HEK293 (cell line): ENCODE measurements around the gene CDH2.

Experiments used
- CTCF ChIA-PET: fragments of 350-600 bp; formaldehyde crosslinking; extraction: SDS; loops from one replicate; lab custom pipeline; 2021; ENCODE audit warnings: antibody characterized with exemption; lab: Yijun Ruan, JAX
- POLR2A ChIA-PET: fragments of 300-600 bp; formaldehyde crosslinking; extraction: SDS; loops from one replicate; lab custom pipeline; 2020; ENCODE audit warnings: antibody characterized with exemption, inconsistent platforms; lab: Yijun Ruan, JAX
- H3K27ac ChIP-seq: fragments of 200-500 bp; sonication (Bioruptor generic); 2 replicates; pipeline ENCODE4 v1.5.1; 2014; ENCODE audit warnings: low read depth, low read length, control low read depth, inconsistent platforms; ENCODE audit errors: extremely low read depth
- H3K36me3 ChIP-seq, 2 experiments: fragments of 200-500 bp in 1 of 2; sonication (Bioruptor generic) in 1 of 2; 1 replicate in 1 of 2; 2 replicates in 1 of 2; pipeline ENCODE4 v1.5.1; 2014 to 2017; ENCODE audit warnings: inconsistent platforms in 2 of 2, low read length in 2 of 2; ENCODE audit not compliant: control insufficient read depth in 2 of 2, insufficient read depth in 1 of 2
- H3K4me1 ChIP-seq: fragments of 200-500 bp; sonication (Bioruptor generic); 2 replicates; pipeline ENCODE4 v1.5.1; 2014; ENCODE audit warnings: mild to moderate bottlenecking, low read length, inconsistent platforms; ENCODE audit not compliant: control insufficient read depth, insufficient read depth
- H3K4me3 ChIP-seq: 2 replicates; pipeline ENCODE4 v1.5.1; 2011; ENCODE audit warnings: low read depth, mild to moderate bottlenecking, control low read depth, low read length, moderate library complexity
- H3K9me3 ChIP-seq: fragments of 200-500 bp; sonication (Bioruptor generic); 2 replicates; pipeline ENCODE4 v1.5.1; 2014; ENCODE audit warnings: low read depth, low read length, inconsistent platforms; ENCODE audit not compliant: control insufficient read depth, insufficient read depth
- BCL11A ChIP-seq: fragments of 450-650 bp; formaldehyde crosslinking; IDR thresholded peaks from 2 replicates; pipeline ENCODE4 v1.5.1; 2016; ENCODE audit warnings: low read depth, missing biosample characterization, missing genetic modification characterization
- KLF9 ChIP-seq: fragments of 450-650 bp; formaldehyde crosslinking; IDR thresholded peaks from 2 replicates; pipeline ENCODE4 v1.5.1; 2016; ENCODE audit warnings: missing biosample characterization, missing genetic modification characterization, low read depth
- MZF1 ChIP-seq: fragments of 450-650 bp; formaldehyde crosslinking; IDR thresholded peaks from 2 replicates; pipeline ENCODE4 v1.5.1; 2017; ENCODE audit warnings: missing biosample characterization, missing genetic modification characterization, borderline replicate concordance
- PRDM10 ChIP-seq: fragments of 450-650 bp; formaldehyde crosslinking; IDR thresholded peaks from 2 replicates; pipeline ENCODE4 v1.5.1; 2016; ENCODE audit warnings: missing biosample characterization, missing genetic modification characterization
- YY1 ChIP-seq: fragments of 450-650 bp; formaldehyde crosslinking; IDR thresholded peaks from 2 replicates; pipeline ENCODE4 v1.5.1; 2018; ENCODE audit warnings: missing biosample characterization, missing genetic modification characterization
- ZBTB21 ChIP-seq: fragments of 450-650 bp; formaldehyde crosslinking; IDR thresholded peaks from 2 replicates; pipeline ENCODE4 v1.5.1; 2017; ENCODE audit warnings: missing biosample characterization, missing genetic modification characterization
- ZNF146 ChIP-seq: fragments of 450-650 bp; formaldehyde crosslinking; IDR thresholded peaks from 2 replicates; pipeline ENCODE4 v1.5.1; 2016; ENCODE audit warnings: missing biosample characterization, missing genetic modification characterization
- ZNF214 ChIP-seq: fragments of 450-650 bp; formaldehyde crosslinking; IDR thresholded peaks from 2 replicates; pipeline ENCODE4 v1.5.1; 2017; ENCODE audit warnings: missing biosample characterization, mild to moderate bottlenecking, missing genetic modification characterization, borderline replicate concordance
- ZNF223 ChIP-seq: fragments of 450-650 bp; formaldehyde crosslinking; IDR thresholded peaks from 2 replicates; pipeline ENCODE4 v1.5.1; 2016; ENCODE audit warnings: missing biosample characterization, missing genetic modification characterization
- ZNF335 ChIP-seq: fragments of 450-650 bp; formaldehyde crosslinking; conservative IDR thresholded peaks from 2 replicates; pipeline ENCODE4 v1.5.1; 2016; ENCODE audit warnings: missing biosample characterization, missing genetic modification characterization
- ZNF394 ChIP-seq: fragments of 450-650 bp; formaldehyde crosslinking; IDR thresholded peaks from 2 replicates; pipeline ENCODE4 v1.5.1; 2016; ENCODE audit warnings: missing biosample characterization, missing genetic modification characterization, mild to moderate bottlenecking, moderate library complexity, borderline replicate concordance
- ZNF398 ChIP-seq: fragments of 450-650 bp; formaldehyde crosslinking; IDR thresholded peaks from 2 replicates; pipeline ENCODE4 v1.5.1; 2017; ENCODE audit warnings: missing biosample characterization, missing genetic modification characterization
- ZNF449 ChIP-seq: fragments of 450-650 bp; formaldehyde crosslinking; IDR thresholded peaks from 2 replicates; pipeline ENCODE4 v1.5.1; 2017; ENCODE audit warnings: missing biosample characterization, mild to moderate bottlenecking, missing genetic modification characterization, moderate library complexity
- ZNF580 ChIP-seq: fragments of 450-650 bp; formaldehyde crosslinking; IDR thresholded peaks from 2 replicates; pipeline ENCODE4 v1.5.1; 2016; ENCODE audit warnings: missing biosample characterization, missing genetic modification characterization
- ZNF701 ChIP-seq: fragments of 450-650 bp; formaldehyde crosslinking; IDR thresholded peaks from 2 replicates; pipeline ENCODE4 v1.5.1; 2016; ENCODE audit warnings: missing biosample characterization, missing genetic modification characterization
- ZNF792 ChIP-seq: fragments of 450-650 bp; formaldehyde crosslinking; IDR thresholded peaks from 2 replicates; pipeline ENCODE4 v1.5.1; 2016; ENCODE audit warnings: missing biosample characterization, missing genetic modification characterization
- ZXDB ChIP-seq: fragments of 450-650 bp; formaldehyde crosslinking; IDR thresholded peaks from 2 replicates; pipeline ENCODE4 v1.5.1; 2016; ENCODE audit warnings: missing biosample characterization, missing genetic modification characterization
- TF ChIP-seq, protein P1 (sequence below): fragments of 450-650 bp; formaldehyde crosslinking; IDR thresholded peaks from 2 replicates; pipeline ENCODE4 v1.5.1; 2016; ENCODE audit warnings: missing biosample characterization, missing genetic modification characterization
- TF ChIP-seq, protein P2 (sequence below): sonication (generic); formaldehyde crosslinking; IDR thresholded peaks from 2 replicates; pipeline ENCODE4 v1.8.1; 2022; ENCODE audit warnings: mild to moderate bottlenecking, moderate library complexity, missing genetic modification reagents

Gene CDH2

DNA sequence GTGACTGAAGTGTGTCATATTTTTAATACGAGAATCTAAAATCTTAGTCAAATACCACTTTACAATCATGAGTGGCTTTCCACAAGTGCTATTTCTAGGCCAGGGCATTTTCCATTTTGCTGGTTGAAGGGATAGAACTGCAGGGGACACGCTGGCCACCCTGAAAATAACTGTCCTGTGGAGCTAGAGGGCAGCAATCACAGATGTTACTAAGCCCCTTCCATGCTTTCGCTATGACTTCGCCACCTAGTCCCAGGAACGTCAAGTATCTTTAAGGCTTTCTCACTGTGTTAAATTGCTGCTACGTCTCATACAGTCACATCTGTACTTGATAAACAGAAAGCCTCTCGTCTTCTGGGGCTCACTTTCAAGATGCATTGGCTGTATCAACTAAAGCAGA is 171.8 kb downstream of the CDH2 start (continued):
- no peak for TF ChIP-seq PRDM10
- TF ChIP-seq ZNF394 (tag by site-specific recombination), result no peak

- no peak for TF ChIP-seq PRDM10
- TF ChIP-seq ZBTB21 (tag by site-specific recombination), result no peak
- no peak for TF ChIP-seq YY1 (tag by site-specific recombination)
- TF ChIP-seq BCL11A (tag by site-specific recombination), result no peak
- TF ChIP-seq ZNF223 (tag by site-specific recombination), result no peak
- no peak for TF ChIP-seq MZF1 (tag by site-specific recombination)
- no peak for TF ChIP-seq ZNF580 (tag by site-specific recombination)
- TF ChIP-seq ZNF398 (tag by site-specific recombination), result no peak
- TF ChIP-seq ZXDB (tag by site-specific recombination), result no peak
- TF ChIP-seq, protein P1, sequence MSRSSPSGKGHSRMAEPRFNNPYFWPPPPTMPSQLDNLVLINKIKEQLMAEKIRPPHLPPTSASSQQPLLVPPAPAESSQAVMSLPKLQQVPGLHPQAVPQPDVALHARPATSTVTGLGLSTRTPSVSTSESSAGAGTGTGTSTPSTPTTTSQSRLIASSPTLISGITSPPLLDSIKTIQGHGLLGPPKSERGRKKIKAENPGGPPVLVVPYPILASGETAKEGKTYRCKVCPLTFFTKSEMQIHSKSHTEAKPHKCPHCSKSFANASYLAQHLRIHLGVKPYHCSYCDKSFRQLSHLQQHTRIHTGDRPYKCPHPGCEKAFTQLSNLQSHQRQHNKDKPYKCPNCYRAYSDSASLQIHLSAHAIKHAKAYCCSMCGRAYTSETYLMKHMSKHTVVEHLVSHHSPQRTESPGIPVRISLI (tag by site-specific recombination), result no peak
- no peak for TF ChIP-seq ZNF146
- no peak for TF ChIP-seq KLF9 (tag by site-specific recombination)
- TF ChIP-seq ZNF701 (tag by site-specific recombination), result no peak
- no peak for TF ChIP-seq ZNF335 (tag by site-specific recombination)
- no peak for TF ChIP-seq ZNF394 (tag by site-specific recombination)
- no peak for TF ChIP-seq ZNF449 (tag by site-specific recombination)
- TF ChIP-seq, protein P2, sequence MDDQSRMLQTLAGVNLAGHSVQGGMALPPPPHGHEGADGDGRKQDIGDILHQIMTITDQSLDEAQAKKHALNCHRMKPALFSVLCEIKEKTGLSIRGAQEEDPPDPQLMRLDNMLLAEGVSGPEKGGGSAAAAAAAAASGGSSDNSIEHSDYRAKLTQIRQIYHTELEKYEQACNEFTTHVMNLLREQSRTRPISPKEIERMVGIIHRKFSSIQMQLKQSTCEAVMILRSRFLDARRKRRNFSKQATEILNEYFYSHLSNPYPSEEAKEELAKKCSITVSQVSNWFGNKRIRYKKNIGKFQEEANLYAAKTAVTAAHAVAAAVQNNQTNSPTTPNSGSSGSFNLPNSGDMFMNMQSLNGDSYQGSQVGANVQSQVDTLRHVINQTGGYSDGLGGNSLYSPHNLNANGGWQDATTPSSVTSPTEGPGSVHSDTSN (CRISPR knock-in tag), result no peak
- TF ChIP-seq ZNF792 (tag by site-specific recombination), result no peak
- no peak for TF ChIP-seq ZNF214 (tag by site-specific recombination)
- Histone ChIP-seq H3K27ac (no peak overlapping the region), H3K4me3 (no peak overlapping the region), H3K9me3 (no peaks in the 10 kb centered on the region), H3K4me1 (no peaks in the 10 kb centered on the region), H3K36me3 (peaks cover 0 to 27% of the 10 kb centered on the region in 2 experiments; a peak in 2 of 3 replicates)
- ChIA-PET CTCF (interaction anchor here (0.7 kb wide), 1 partner anchor 226 kb away, joined by 4 read pairs; no protein-coding TSS in a partner anchor), POLR2A (no interaction called here)
Measured at GRCh38 chr18:28004606-28005005, 172.3 kb downstream of the CDH2 start.
